Fibroblast of lung (primary cell): ENCODE results near the gene HOXB13. TPM values are rescaled to one million over a fixed set of nuclear protein-coding genes. Genes with fewer than 3 reads are reported as not detected.

Source experiments
- DNase-seq, 2 donors: peaks; one replicate each; pipeline versions ENCODE4 v3.0.0 to v3.0.0-alpha.2; 2010; ENCODE audit warnings: low read depth in 2 of 2
- H2AFZ ChIP-seq: 2 replicates; pipeline ENCODE4 v1.5.1; 2012; ENCODE audit warnings: low read length, control low read depth, inconsistent platforms
- H3K27ac ChIP-seq: 2 replicates; pipeline ENCODE4 v1.5.1; 2011; ENCODE audit warnings: low read length, control low read depth; ENCODE audit not compliant: insufficient read depth
- H3K27me3 ChIP-seq: 2 replicates; pipeline ENCODE4 v1.5.1; 2011; ENCODE audit warnings: mild to moderate bottlenecking, low read length; ENCODE audit not compliant: control insufficient read depth, insufficient read depth
- H3K36me3 ChIP-seq: 2 replicates; pipeline ENCODE4 v1.5.1; 2011; ENCODE audit warnings: low read length; ENCODE audit not compliant: control insufficient read depth, insufficient read depth
- H3K4me1 ChIP-seq: 2 replicates; pipeline ENCODE4 v1.5.1; 2011; ENCODE audit warnings: low read length; ENCODE audit not compliant: control insufficient read depth, insufficient read depth; ENCODE audit errors: extremely low read depth
- H3K4me2 ChIP-seq: 2 replicates; pipeline ENCODE4 v1.5.1; 2011; ENCODE audit warnings: low read length, control low read depth; ENCODE audit not compliant: insufficient read depth; ENCODE audit errors: extremely low read depth
- H3K4me3 ChIP-seq, 4 experiments: fragments of 200-600 bp in 1 of 4; sonication (generic) in 1 of 4; replicated peaks in 1 of 4; 2 replicates each; pipeline ENCODE4 v1.5.1; 2011 to 2016; ENCODE audit warnings: low read length in 4 of 4, low read depth in 3 of 4, mild to moderate bottlenecking in 3 of 4, control low read depth in 2 of 4, inconsistent platforms in 1 of 4, mixed read lengths in 1 of 4; ENCODE audit not compliant: insufficient read depth in 1 of 4; ENCODE audit errors: control extremely low read depth in 1 of 4
- H3K79me2 ChIP-seq: 2 replicates; pipeline ENCODE4 v1.5.1; 2012; ENCODE audit warnings: mild to moderate bottlenecking, low read length, inconsistent platforms; ENCODE audit not compliant: control insufficient read depth, insufficient read depth
- H3K9ac ChIP-seq: 2 replicates; pipeline ENCODE4 v1.5.1; 2011; ENCODE audit warnings: mild to moderate bottlenecking, low read length, control low read depth; ENCODE audit not compliant: insufficient read depth
- H3K9me3 ChIP-seq: 2 replicates; pipeline ENCODE4 v1.5.1; 2012; ENCODE audit warnings: low read depth, low read length; ENCODE audit not compliant: control insufficient read depth, insufficient read depth
- H4K20me1 ChIP-seq: 2 replicates; pipeline ENCODE4 v1.5.1; 2011; ENCODE audit warnings: low read length; ENCODE audit not compliant: control insufficient read depth, insufficient read depth; ENCODE audit errors: extremely low read depth
- CTCF ChIP-seq, 2 donors: IDR thresholded peaks in 1 of 2; conservative IDR thresholded peaks in 1 of 2; 1 replicate in 1 of 2; 2 replicates in 1 of 2; pipeline ENCODE4 v1.5.1; 2011 to 2012; ENCODE audit warnings: low read length in 2 of 2, control low read depth in 1 of 2, inconsistent platforms in 1 of 2, low read depth in 1 of 2, mild to moderate bottlenecking in 1 of 2
- EZH2 ChIP-seq: IDR thresholded peaks from 2 replicates; pipeline ENCODE4 v1.5.1; 2012; ENCODE audit warnings: low read length, control low read depth, mild to moderate bottlenecking; ENCODE audit errors: missing control alignments
- polyA plus RNA-seq, 2 donors: library from polyadenylated mRNA; depleted of rRNA in 1 of 2; stranded (reverse) in 1 of 2; unstranded in 1 of 2; fragments of >200 nt; gene quantifications; 2 replicates each; pipeline ENCODE4 v1.2.1, GENCODE V29; 2011 to 2012; ENCODE audit warnings: missing spikeins in 1 of 2
- total RNA-seq: library from RNA; depleted of rRNA; stranded (reverse); fragments of >200 nt; gene quantifications from 2 replicates; pipeline ENCODE4 v1.2.1, GENCODE V29; 2014

The HOXB13 gene
- total and polyA plus RNA-seq, 2 donors (not counting 1 experiment from before 2014, with no cell fraction given): not detected

- H3K9me3 ChIP-seq: no peaks in the 10 kb centered on the region
- H3K27me3 ChIP-seq: peaks cover 42% of the 10 kb centered on the region
- no peak for TF ChIP-seq CTCF (conservative IDR thresholded peaks at IDR 0.05 in 1 of 2, IDR thresholded peaks at IDR 0.05 in 1 of 2; ENCODE audit: low read depth in 1 of 2, low read length in 2 of 2)
- no peak for TF ChIP-seq EZH2
- H4K20me1 ChIP-seq: no peaks in the 10 kb centered on the region
- no peaks in the 10 kb centered on the region for H3K36me3 ChIP-seq
- no peaks in the 10 kb centered on the region for H3K79me2 ChIP-seq
- no peak overlapping the region for H3K9ac ChIP-seq
- DNase-seq: no peak
- H3K4me3 ChIP-seq: no peak overlapping the region
- H3K27ac ChIP-seq: no peak overlapping the region
- H2AFZ ChIP-seq: no peak overlapping the region
- peaks cover 6% of the 10 kb centered on the region for H3K4me1 ChIP-seq
- H3K4me2 ChIP-seq: no peak overlapping the region
Measured at GRCh38 chr17:48757524-48757961, 29.0 kb upstream of the HOXB13 start.

- H3K36me3 ChIP-seq: no peaks in the 10 kb centered on the region
- no peak overlapping the region for H3K9ac ChIP-seq
- H3K4me2 ChIP-seq: no peak overlapping the region
- H3K79me2 ChIP-seq: no peaks in the 10 kb centered on the region
- H3K9me3 ChIP-seq: no peaks in the 10 kb centered on the region
- no peak overlapping the region for H3K4me3 ChIP-seq
- H3K27me3 ChIP-seq: peaks cover 47% of the 10 kb centered on the region
- DNase-seq: no peak
- H3K4me1 ChIP-seq: peaks cover 6% of the 10 kb centered on the region
- TF ChIP-seq EZH2 (no peak), CTCF (conservative IDR thresholded peaks at IDR 0.05 in 1 of 2, IDR thresholded peaks at IDR 0.05 in 1 of 2; ENCODE audit: low read depth in 1 of 2, low read length in 2 of 2) (no peak)
- H4K20me1 ChIP-seq: no peaks in the 10 kb centered on the region
- H2AFZ ChIP-seq: no peak overlapping the region
- no peak overlapping the region for H3K27ac ChIP-seq
Measured at GRCh38 chr17:48756830-48757251, 28.3 kb upstream of the HOXB13 start.

- Histone ChIP-seq H3K27ac (no peak overlapping the region), H3K4me1 (peaks cover 6% of the 10 kb centered on the region), H3K36me3 (no peaks in the 10 kb centered on the region), H3K4me2 (no peak overlapping the region), H2AFZ (no peak overlapping the region), H3K9me3 (no peaks in the 10 kb centered on the region), H3K9ac (no peak overlapping the region), H4K20me1 (no peaks in the 10 kb centered on the region), H3K27me3 (peaks cover 60% of the 10 kb centered on the region), H3K79me2 (no peaks in the 10 kb centered on the region), H3K4me3 (no peak overlapping the region)
- no peak for DNase-seq
- TF ChIP-seq EZH2 (no peak), CTCF (conservative IDR thresholded peaks at IDR 0.05 in 1 of 2, IDR thresholded peaks at IDR 0.05 in 1 of 2; ENCODE audit: low read depth in 1 of 2, low read length in 2 of 2) (no peak)
Measured at GRCh38 chr17:48755356-48755755, 26.8 kb upstream of the HOXB13 start.
